M059J (cell line): ENCODE measurements around the gene RSAD1. TPM values are rescaled to one million over a fixed set of nuclear protein-coding genes. Genes with fewer than 3 reads are reported as not detected.

ENCODE experiments used
- DNase-seq: peaks from one replicate; pipeline ENCODE4 v3.0.0-alpha.2; 2012; ENCODE audit warnings: low read depth
- total RNA-seq: library from RNA; depleted of rRNA; stranded (reverse); fragments of >200 nt; shearing (Covaris generic); gene quantifications from 2 replicates; pipeline ENCODE4 v1.2.3, GENCODE V29; 2014; rRNA removed

RSAD1 gene
- total RNA-seq, 1 experiment from 2014 or later: 14.1 TPM

- DNase-seq: peak; percentile 47
Measured at GRCh38 chr17:50519141-50519834, 40.6 kb downstream of the RSAD1 start.

GRCh38 chr17:50520483-50520882, 41.8 kb downstream of the RSAD1 start:
- no peak for DNase-seq

- no peak for DNase-seq
Measured at GRCh38 chr17:50521514-50521913, 42.9 kb downstream of the RSAD1 start.

GRCh38 chr17:50522766-50523165, 44.1 kb downstream of the RSAD1 start:
- DNase-seq: no peak

- no peak for DNase-seq
Measured at GRCh38 chr17:50523208-50523607, 44.5 kb downstream of the RSAD1 start.

GRCh38 chr17:50524838-50525237, 46.2 kb downstream of the RSAD1 start:
- no peak for DNase-seq

GRCh38 chr17:50527155-50527762, 48.6 kb downstream of the RSAD1 start:
- DNase-seq: no peak

- no peak for DNase-seq
Measured at GRCh38 chr17:50527949-50528474, 49.4 kb downstream of the RSAD1 start.

- DNase-seq: no peak
Measured at GRCh38 chr17:50529849-50530248, 51.2 kb downstream of the RSAD1 start.

GRCh38 chr17:50531428-50532025, 52.9 kb downstream of the RSAD1 start:
- DNase-seq: no peak

- DNase-seq: no peak
Measured at GRCh38 chr17:50532452-50533024, 53.9 kb downstream of the RSAD1 start, which contains the start of gene EPN3. Gene EPN3 (plus strand): TSS chr17:50532735. CDS start chr17:50536557, 3,822 bp downstream.

GRCh38 chr17:50533185-50533584, 54.5 kb downstream of the RSAD1 start:
- DNase-seq: no peak

GRCh38 chr17:50533720-50534148, 55.1 kb downstream of the RSAD1 start:
- DNase-seq: peak; percentile 55

GRCh38 chr17:50534222-50534978, 55.7 kb downstream of the RSAD1 start:
- peak; percentile 52 for DNase-seq

GRCh38 chr17:50534979-50535326, 56.3 kb downstream of the RSAD1 start:
- DNase-seq: no peak

- DNase-seq: no peak
Measured at GRCh38 chr17:50535407-50535806, 56.7 kb downstream of the RSAD1 start.

Other genes starting within 250 kb of the RSAD1 start
- gene TMEM92, start 204.4 kb upstream of the RSAD1 start, total RNA-seq: 0.99 and 5.2 TPM in 2 replicates
- gene XYLT2, start 132.7 kb upstream of the RSAD1 start, total RNA-seq: 17.8 and 37.4 TPM in 2 replicates
- gene MRPL27, start 105.7 kb upstream of the RSAD1 start, total RNA-seq: 89.9 and 119 TPM in 2 replicates
- 6.1 and 9.6 TPM in 2 replicates for gene EME1, start 105.6 kb upstream of the RSAD1 start, total RNA-seq
- 213 and 250 TPM in 2 replicates for gene LRRC59, start 81.3 kb upstream of the RSAD1 start, total RNA-seq
- 23.4 and 29.1 TPM in 2 replicates for gene ACSF2, start 52.6 kb upstream of the RSAD1 start, total RNA-seq
- gene CHAD, start 10.0 kb upstream of the RSAD1 start, total RNA-seq: not detected in 2 replicates
- 0.12 TPM in 1 of 2 replicates, not detected in the other for gene MYCBPAP, start 29.6 kb downstream of the RSAD1 start, total RNA-seq
- 0.74 TPM in 1 of 2 replicates, not detected in the other for gene EPN3, start 53.9 kb downstream of the RSAD1 start, total RNA-seq
- 23.1 and 60.5 TPM in 2 replicates for gene SPATA20, start 68.3 kb downstream of the RSAD1 start, total RNA-seq
- 0.15 TPM in 1 of 2 replicates, not detected in the other for gene CACNA1G, start 81.9 kb downstream of the RSAD1 start, total RNA-seq
- 9.3 and 13.3 TPM in 2 replicates for gene ABCC3, start 156.0 kb downstream of the RSAD1 start, total RNA-seq
- 28.8 and 41.2 TPM in 2 replicates for gene ANKRD40, start 229.1 kb downstream of the RSAD1 start, total RNA-seq
- 8.0 and 24.0 TPM in 2 replicates for gene LUC7L3, start 240.7 kb downstream of the RSAD1 start, total RNA-seq